ENCODE results near the gene COX7A2. TPM values are rescaled to one million over a fixed set of nuclear protein-coding genes. Genes with fewer than 3 reads are reported as not detected.

Gene COX7A2
- total and polyA plus RNA-seq, 2 of the 4 experiments (the other 2 are of a cell fraction), result 174 to 776 TPM

GRCh38 chr6:75246386-75246785 lies 2.8 kb upstream of the COX7A2 start:
- in situ Hi-C loops (cut with MboI; ENCODE audit: low sequenced_read_pairs) (no loop called here), intact Hi-C loops (cut with micrococcal nuclease) (no loop called here), dilution Hi-C loops (cut with HindIII; ENCODE audit: low sequenced_read_pairs, unreplicated experiment) (no loop called here)
- Histone ChIP-seq H3K36me3 (ENCODE audit: control insufficient read depth, insufficient read depth, low read length) (0 out of 2 replicates have a peak, but pooled peaks cover 1% of the 10 kb centered on the region), H3K56ac (ENCODE audit: extremely low read depth, insufficient read depth, low read length) (no peak overlapping the region), H2BK15ac (ENCODE audit: low read depth, low read length) (no peak overlapping the region), H4K8ac (ENCODE audit: low read depth in 2 of 2, low read length in 2 of 2) (no peak overlapping the region), H2BK20ac (ENCODE audit: low read depth, low read length) (no peak overlapping the region), H2AK5ac (ENCODE audit: low read depth, low read length) (no peak overlapping the region), H3K27ac (ENCODE audit: insufficient read depth, low read length) (no peak overlapping the region), H2BK5ac (ENCODE audit: low read depth, low read length, poor library complexity, severe bottlenecking) (no peak overlapping the region), H3K14ac (replicated peaks; ENCODE audit: low read depth, low read length) (no peak overlapping the region), H3K9me3 (ENCODE audit: control insufficient read depth, insufficient read depth, low read length) (no peaks in the 10 kb centered on the region), H3K79me1 (ENCODE audit: low read depth in 1 of 2, low read length in 2 of 2) (peaks cover 7 to 9% of the 10 kb centered on the region in 2 experiments), H3K4me1 (ENCODE audit: control insufficient read depth, insufficient read depth, low read length) (no peaks in the 10 kb centered on the region), H3K4me3 (ENCODE audit: insufficient read depth, low read depth, low read length) (no peak overlapping the region), H4K5ac (ENCODE audit: low read depth, low read length) (no peak overlapping the region), H2AK9ac (replicated peaks; ENCODE audit: low read depth, low read length, poor library complexity) (no peak overlapping the region), H3K18ac (ENCODE audit: low read depth, low read length) (no peak overlapping the region), H4K20me1 (ENCODE audit: insufficient read depth, low read length) (no peaks in the 10 kb centered on the region; the same call in 1 of the 2 replicates), H3K9ac (ENCODE audit: low read depth, low read length) (no peak overlapping the region), H2AFZ (replicated peaks; ENCODE audit: low read length, poor library complexity) (no peak overlapping the region), H4K91ac (ENCODE audit: insufficient read depth, low read depth, low read length) (no peak overlapping the region), H3K4ac (ENCODE audit: low read depth, low read length) (no peak overlapping the region), H3K9me1 (ENCODE audit: insufficient read depth, low read length) (no peaks in the 10 kb centered on the region), H3K23ac (ENCODE audit: low read depth, low read length) (no peak overlapping the region), H3K4me2 (ENCODE audit: low read depth, low read length) (no peak overlapping the region), H3K27me3 (ENCODE audit: control insufficient read depth, insufficient read depth, low read length) (no peaks in the 10 kb centered on the region), H2BK120ac (ENCODE audit: low read depth, low read length) (no peak overlapping the region)
- ChIA-PET CTCF (no interaction called here), POLR2A (ENCODE audit: unreplicated experiment) (no interaction called here)
- no peak for DNase-seq
- WGBS, 2 experiments (ENCODE audit: extremely low coverage in 2 of 2, insufficient read length in 1 of 2), result no CpG with 5 or more reads among the region's 2 CpGs
- TF ChIP-seq, protein P1, sequence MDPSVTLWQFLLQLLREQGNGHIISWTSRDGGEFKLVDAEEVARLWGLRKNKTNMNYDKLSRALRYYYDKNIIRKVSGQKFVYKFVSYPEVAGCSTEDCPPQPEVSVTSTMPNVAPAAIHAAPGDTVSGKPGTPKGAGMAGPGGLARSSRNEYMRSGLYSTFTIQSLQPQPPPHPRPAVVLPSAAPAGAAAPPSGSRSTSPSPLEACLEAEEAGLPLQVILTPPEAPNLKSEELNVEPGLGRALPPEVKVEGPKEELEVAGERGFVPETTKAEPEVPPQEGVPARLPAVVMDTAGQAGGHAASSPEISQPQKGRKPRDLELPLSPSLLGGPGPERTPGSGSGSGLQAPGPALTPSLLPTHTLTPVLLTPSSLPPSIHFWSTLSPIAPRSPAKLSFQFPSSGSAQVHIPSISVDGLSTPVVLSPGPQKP (IDR thresholded peaks at IDR 0.05; ENCODE audit: borderline replicate concordance, low read depth, low read length), result no peak
- no peak for TF ChIP-seq MAZ (IDR thresholded peaks at IDR 0.05; ENCODE audit: borderline replicate concordance, low read depth, low read length)
- TF ChIP-seq SMC3 (IDR thresholded peaks at IDR 0.05; ENCODE audit: low read depth, low read length), result no peak
- no peak for TF ChIP-seq POLR2A (IDR thresholded peaks at IDR 0.05; ENCODE audit: low read depth, low read length)
- no peak for TF ChIP-seq NFE2L2 (IDR thresholded peaks at IDR 0.05; ENCODE audit: low read depth, low read length)
- no peak for TF ChIP-seq RAD21 (IDR thresholded peaks at IDR 0.05; ENCODE audit: low read length)
- TF ChIP-seq CHD1 (IDR thresholded peaks at IDR 0.05; ENCODE audit: low read depth, low read length), result no peak
- no peak for TF ChIP-seq BHLHE40 (IDR thresholded peaks at IDR 0.05; ENCODE audit: low read depth, low read length)
- no peak for TF ChIP-seq MXI1 (IDR thresholded peaks at IDR 0.05; ENCODE audit: borderline replicate concordance, low read depth, low read length)
- TF ChIP-seq, protein P2, sequence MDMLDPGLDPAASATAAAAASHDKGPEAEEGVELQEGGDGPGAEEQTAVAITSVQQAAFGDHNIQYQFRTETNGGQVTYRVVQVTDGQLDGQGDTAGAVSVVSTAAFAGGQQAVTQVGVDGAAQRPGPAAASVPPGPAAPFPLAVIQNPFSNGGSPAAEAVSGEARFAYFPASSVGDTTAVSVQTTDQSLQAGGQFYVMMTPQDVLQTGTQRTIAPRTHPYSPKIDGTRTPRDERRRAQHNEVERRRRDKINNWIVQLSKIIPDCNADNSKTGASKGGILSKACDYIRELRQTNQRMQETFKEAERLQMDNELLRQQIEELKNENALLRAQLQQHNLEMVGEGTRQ (IDR thresholded peaks at IDR 0.05; ENCODE audit: low read depth, low read length), result no peak
- no peak for TF ChIP-seq CEBPB (IDR thresholded peaks at IDR 0.05; ENCODE audit: low read depth, low read length)
- BruUV-seq (replicated peaks), result no TSS peak
- ATAC-seq (ENCODE audit: low read depth), result no peak
